ENCODE measurements around the gene SH2D3C.
A peak's percentile ranks its signal among the peaks of the same experiment; 100 is the strongest.
"Not testable (repeated sequence)": the region's sequence is repeated elsewhere in the genome, so short reads cannot be mapped to it uniquely, and the experiment has no call there.

Gene SH2D3C

GRCh38 chr9:127789179-127789578 lies 10.7 kb upstream of the SH2D3C start:
- DNase-seq: no peak
- in situ Hi-C loops (cut with HindIII; ENCODE audit: low pct_ligation_motif_present, low pct_unique_long_range_greater_than_20kb, low sequenced_read_pairs): no loop called here

GRCh38 chr9:127788337-127789011 lies 10.0 kb upstream of the SH2D3C start:
- in situ Hi-C loops (cut with HindIII; ENCODE audit: low pct_ligation_motif_present, low pct_unique_long_range_greater_than_20kb, low sequenced_read_pairs): no loop called here

GRCh38 chr9:127786773-127787104 lies 8.3 kb upstream of the SH2D3C start:
- in situ Hi-C loops (cut with HindIII; ENCODE audit: low pct_ligation_motif_present, low pct_unique_long_range_greater_than_20kb, low sequenced_read_pairs): no loop called here
- DNase-seq: peak; percentile 14

More at GRCh38 chr9:127788337-127789011, 10.0 kb upstream of the SH2D3C start:
- no peak for DNase-seq

GRCh38 chr9:127785933-127786772 lies 7.7 kb upstream of the SH2D3C start, which contains the start of gene CDK9:
Gene CDK9 (plus strand): TSS chr9:127786034. CDS start chr9:127786149, 115 bp downstream.
- DNase-seq: peak; percentile 83
- in situ Hi-C loops (cut with HindIII; ENCODE audit: low pct_ligation_motif_present, low pct_unique_long_range_greater_than_20kb, low sequenced_read_pairs): no loop called here

GRCh38 chr9:127785023-127785932 lies 6.8 kb upstream of the SH2D3C start:
- in situ Hi-C loops (cut with HindIII; ENCODE audit: low pct_ligation_motif_present, low pct_unique_long_range_greater_than_20kb, low sequenced_read_pairs): no loop called here
- peak; percentile 75 for DNase-seq

- DNase-seq: no peak
- in situ Hi-C loops (cut with HindIII; ENCODE audit: low pct_ligation_motif_present, low pct_unique_long_range_greater_than_20kb, low sequenced_read_pairs): no loop called here
These were observed 4.9 kb upstream of the SH2D3C start for GRCh38 chr9:127783111-127784008.

- no peak for DNase-seq
- in situ Hi-C loops (cut with HindIII; ENCODE audit: low pct_ligation_motif_present, low pct_unique_long_range_greater_than_20kb, low sequenced_read_pairs): no loop called here
These were observed 3.3 kb upstream of the SH2D3C start for GRCh38 chr9:127781806-127782205.

GRCh38 chr9:127780909-127781308 lies 2.4 kb upstream of the SH2D3C start:
- DNase-seq; in situ Hi-C loops (cut with HindIII; ENCODE audit: low pct_ligation_motif_present, low pct_unique_long_range_greater_than_20kb, low sequenced_read_pairs): not testable (repeated sequence)

- no peak for DNase-seq
- in situ Hi-C loops (cut with HindIII; ENCODE audit: low pct_ligation_motif_present, low pct_unique_long_range_greater_than_20kb, low sequenced_read_pairs): no loop called here
These were observed 1.8 kb upstream of the SH2D3C start for GRCh38 chr9:127780126-127780885.

- in situ Hi-C loops (cut with HindIII; ENCODE audit: low pct_ligation_motif_present, low pct_unique_long_range_greater_than_20kb, low sequenced_read_pairs): no loop called here
- no peak for DNase-seq
These were observed 893 bp upstream of the SH2D3C start for GRCh38 chr9:127779136-127779981.

- no peak for DNase-seq
These were observed 992 bp downstream of the SH2D3C start for GRCh38 chr9:127777368-127777980.

GRCh38 chr9:127776924-127777289 lies 1.6 kb downstream of the SH2D3C start:
- in situ Hi-C loops (cut with HindIII; ENCODE audit: low pct_ligation_motif_present, low pct_unique_long_range_greater_than_20kb, low sequenced_read_pairs): no loop called here

More at GRCh38 chr9:127777368-127777980, 992 bp downstream of the SH2D3C start:
- in situ Hi-C loops (cut with HindIII; ENCODE audit: low pct_ligation_motif_present, low pct_unique_long_range_greater_than_20kb, low sequenced_read_pairs): no loop called here

GRCh38 chr9:127776195-127776923 lies 2.1 kb downstream of the SH2D3C start:
- in situ Hi-C loops (cut with HindIII; ENCODE audit: low pct_ligation_motif_present, low pct_unique_long_range_greater_than_20kb, low sequenced_read_pairs): no loop called here
- no peak for DNase-seq

More at GRCh38 chr9:127776924-127777289, 1.6 kb downstream of the SH2D3C start:
- DNase-seq: no peak

GRCh38 chr9:127773981-127774380 lies 4.5 kb downstream of the SH2D3C start:
- in situ Hi-C loops (cut with HindIII; ENCODE audit: low pct_ligation_motif_present, low pct_unique_long_range_greater_than_20kb, low sequenced_read_pairs): no loop called here
- no peak for DNase-seq

GRCh38 chr9:127773272-127773671 lies 5.2 kb downstream of the SH2D3C start:
- DNase-seq: no peak
- in situ Hi-C loops (cut with HindIII; ENCODE audit: low pct_ligation_motif_present, low pct_unique_long_range_greater_than_20kb, low sequenced_read_pairs): no loop called here
